Mesendoderm (in vitro differentiated cells): Measurements from ENCODE around the gene HOXC11.
A peak's percentile ranks its signal among the peaks of the same experiment; 100 is the strongest.

Source experiments
- DNase-seq: peaks from one replicate; pipeline ENCODE4 v3.0.0; 2013
- H2AK5ac ChIP-seq: 2 replicates; pipeline ENCODE4 v1.6.1; 2013; ENCODE audit warnings: low read length, inconsistent platforms
- H2BK120ac ChIP-seq: 2 replicates; pipeline ENCODE4 v1.6.1; 2013; ENCODE audit warnings: low read depth, mild to moderate bottlenecking, low read length, moderate library complexity, mixed read lengths
- H2BK15ac ChIP-seq: replicated peaks from 2 replicates; pipeline ENCODE4 v1.6.1; 2013; ENCODE audit warnings: low read depth, mild to moderate bottlenecking, moderate library complexity
- H2BK5ac ChIP-seq: 2 replicates; pipeline ENCODE4 v1.6.1; 2013; ENCODE audit warnings: low read length, inconsistent platforms
- H3K18ac ChIP-seq: 2 replicates; pipeline ENCODE4 v1.6.1; 2013; ENCODE audit warnings: mild to moderate bottlenecking, low read length, mixed read lengths
- H3K23ac ChIP-seq: one replicate; pipeline ENCODE4 v1.6.1; 2013; ENCODE audit warnings: low read length
- H3K27ac ChIP-seq: 2 replicates; pipeline ENCODE4 v1.5.1; 2013; ENCODE audit warnings: low read depth, mild to moderate bottlenecking, inconsistent platforms, low read length, moderate library complexity
- H3K27me3 ChIP-seq: 2 replicates; pipeline ENCODE4 v1.6.1; 2013; ENCODE audit warnings: low read length, control low read depth, mild to moderate bottlenecking, inconsistent platforms; ENCODE audit not compliant: insufficient read depth, poor library complexity
- H3K36me3 ChIP-seq: 2 replicates; pipeline ENCODE4 v1.6.1; 2013; ENCODE audit warnings: low read length, inconsistent platforms; ENCODE audit not compliant: control insufficient read depth, insufficient read depth
- H3K4ac ChIP-seq: one replicate; pipeline ENCODE4 v1.6.1; 2013; ENCODE audit warnings: low read depth, mild to moderate bottlenecking, low read length, moderate library complexity
- H3K4me1 ChIP-seq: 2 replicates; pipeline ENCODE4 v1.6.1; 2013; ENCODE audit warnings: low read depth, low read length, inconsistent platforms; ENCODE audit not compliant: control insufficient read depth
- H3K4me2 ChIP-seq: 2 replicates; pipeline ENCODE4 v1.6.1; 2013; ENCODE audit warnings: low read length
- H3K4me3 ChIP-seq: 2 replicates; pipeline ENCODE4 v1.5.1; 2013; ENCODE audit warnings: mild to moderate bottlenecking, low read length
- H3K56ac ChIP-seq: one replicate; pipeline ENCODE4 v1.6.1; 2013; ENCODE audit warnings: low read length
- H3K79me1 ChIP-seq: 2 replicates; pipeline ENCODE4 v1.6.1; 2013; ENCODE audit warnings: low read length, inconsistent platforms
- H3K79me2 ChIP-seq: 2 replicates; pipeline ENCODE4 v1.6.1; 2013; ENCODE audit warnings: mild to moderate bottlenecking, low read length; ENCODE audit not compliant: control insufficient read depth, insufficient read depth
- H3K9ac ChIP-seq: 2 replicates; pipeline ENCODE4 v1.6.1; 2013; ENCODE audit warnings: low read length, inconsistent platforms
- H4K5ac ChIP-seq: one replicate; pipeline ENCODE4 v1.6.1; 2013; ENCODE audit warnings: low read length
- H4K8ac ChIP-seq: one replicate; pipeline ENCODE4 v1.6.1; 2013; ENCODE audit warnings: low read depth, mild to moderate bottlenecking, control low read depth, low read length, moderate library complexity
- WGBS: extraction: QIAGEN DNeasy Blood & Tissue Kit; methylation state at CpG from one replicate; pipeline ENCODE4 v1.1.7; 2013; ENCODE audit warnings: low lambda C conversion rate, missing lambda C conversion rate; ENCODE audit not compliant: insufficient coverage; ENCODE audit errors: extremely low coverage; 5-methylcytosine and 5-hydroxymethylcytosine counted together

HOXC11 gene

DNA sequence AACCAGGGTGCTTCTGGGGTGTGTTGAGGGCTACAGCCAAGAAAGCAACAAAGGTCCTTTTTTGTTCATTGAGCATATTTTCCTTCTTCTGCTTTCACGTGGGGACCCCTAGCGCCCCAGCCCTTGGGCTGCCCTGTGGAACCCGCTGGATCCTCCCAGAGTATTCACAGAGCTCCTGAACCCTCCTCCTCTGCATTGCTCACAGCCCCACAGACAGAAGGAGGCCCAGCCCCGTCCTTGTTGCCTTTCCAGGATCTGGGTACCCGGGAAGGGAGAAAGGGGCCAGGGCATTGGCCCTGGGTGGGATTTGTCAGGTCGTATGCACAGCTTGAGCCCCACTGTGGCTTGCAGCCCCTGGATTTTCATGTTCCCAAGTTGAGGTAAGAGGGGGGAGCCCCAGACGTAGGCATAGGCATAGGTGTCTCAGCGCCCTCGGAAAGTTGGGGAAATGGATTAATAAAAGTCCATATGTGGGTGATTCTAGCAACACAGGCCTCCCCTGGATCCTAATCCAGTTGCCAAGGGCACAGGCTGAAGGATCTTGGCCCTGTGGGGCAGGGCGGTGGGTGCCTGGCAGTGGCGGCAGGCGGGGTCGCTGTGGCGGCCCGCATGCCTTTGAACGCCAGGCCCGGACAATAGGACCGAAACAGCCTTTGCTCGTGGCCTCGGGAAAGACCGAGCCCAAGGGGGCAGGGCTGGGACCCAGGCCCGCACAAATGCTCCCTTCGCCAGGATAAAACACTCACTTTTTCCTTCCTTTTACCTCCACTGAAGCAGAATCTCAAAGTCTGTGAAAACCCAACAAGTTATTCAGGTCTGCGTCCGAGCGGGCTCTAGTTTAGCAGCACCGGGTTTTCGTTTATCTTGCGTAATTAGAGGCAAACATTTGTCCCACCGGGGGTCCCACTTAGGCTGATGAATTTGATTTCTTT is 9.0 kb downstream of the HOXC11 start:
- no peak overlapping the region for H4K8ac ChIP-seq
- no peak for DNase-seq
- peaks cover 89% of the 10 kb centered on the region for H3K27me3 ChIP-seq
- H4K5ac ChIP-seq: no peak overlapping the region
- H3K18ac ChIP-seq: no peak overlapping the region
- no peaks in the 10 kb centered on the region for H3K36me3 ChIP-seq
- no CpG with 5 or more reads among the region's 30 CpGs for WGBS
- H2BK5ac ChIP-seq: no peak overlapping the region
- no peak overlapping the region for H2AK5ac ChIP-seq
- no peak overlapping the region for H2BK15ac ChIP-seq
- no peak overlapping the region for H3K4me3 ChIP-seq
- no peak overlapping the region for H3K27ac ChIP-seq
- no peaks in the 10 kb centered on the region for H3K79me2 ChIP-seq
- no peaks in the 10 kb centered on the region for H3K4me1 ChIP-seq
- H3K56ac ChIP-seq: no peak overlapping the region
- no peak overlapping the region for H2BK120ac ChIP-seq
- no peak overlapping the region for H3K9ac ChIP-seq
- no peak overlapping the region for H3K4ac ChIP-seq
- H3K79me1 ChIP-seq: no peaks in the 10 kb centered on the region
- no peak overlapping the region for H3K4me2 ChIP-seq
- H3K23ac ChIP-seq: no peak overlapping the region

DNA sequence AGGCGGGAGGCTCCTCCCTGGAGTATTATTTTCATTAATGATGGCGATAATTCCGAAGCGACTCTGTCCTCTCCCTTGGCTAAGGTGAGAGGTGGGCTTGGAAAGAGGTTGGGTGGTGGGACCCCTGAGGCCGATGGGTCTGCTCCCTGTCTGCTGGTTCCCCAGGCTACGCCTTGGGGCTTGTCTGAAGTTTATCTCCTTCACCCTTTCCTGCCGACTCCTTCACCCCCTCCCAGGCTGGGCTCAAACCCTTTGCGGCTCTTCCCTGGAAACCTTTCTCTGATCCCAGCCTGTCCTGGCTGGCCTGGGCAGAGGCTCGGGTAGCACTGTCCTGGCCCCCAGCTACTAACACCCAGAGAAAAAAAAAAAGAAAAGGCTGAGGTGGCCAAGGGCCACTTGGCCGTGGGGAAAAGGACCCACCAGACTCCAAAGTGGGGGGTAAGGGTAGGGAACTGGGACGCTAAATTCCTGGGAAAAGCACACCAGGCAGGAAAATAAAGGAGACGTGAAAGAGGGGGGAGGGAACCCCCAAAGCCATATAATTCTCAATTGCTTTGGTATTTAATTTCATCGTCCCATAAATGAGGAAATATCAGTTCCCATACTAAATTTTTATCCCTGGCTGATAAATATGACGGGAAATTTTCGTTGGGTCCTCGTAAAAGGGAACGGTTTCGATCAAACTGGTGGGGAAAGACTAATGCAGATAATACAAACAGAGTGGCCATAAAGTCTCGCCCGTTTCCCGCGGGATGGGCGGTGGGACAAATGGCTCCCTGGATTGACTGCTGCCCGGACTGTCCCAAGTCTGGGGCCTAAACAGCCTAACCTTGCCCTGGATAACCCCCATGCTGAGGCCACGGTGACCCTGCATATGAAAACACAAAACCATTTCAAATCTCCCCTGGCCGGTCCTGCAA is 10.0 kb downstream of the HOXC11 start:
- Histone ChIP-seq H3K27ac (no peak overlapping the region), H2BK120ac (no peak overlapping the region), H3K18ac (no peak overlapping the region), H3K4ac (no peak overlapping the region), H2BK15ac (no peak overlapping the region), H3K36me3 (no peaks in the 10 kb centered on the region), H4K5ac (no peak overlapping the region), H3K56ac (no peak overlapping the region), H3K79me1 (no peaks in the 10 kb centered on the region), H3K4me1 (no peaks in the 10 kb centered on the region), H3K23ac (no peak overlapping the region), H4K8ac (no peak overlapping the region), H3K27me3 (peaks cover 88% of the 10 kb centered on the region), H3K9ac (no peak overlapping the region), H3K79me2 (no peaks in the 10 kb centered on the region), H3K4me3 (no peak overlapping the region), H3K4me2 (no peak overlapping the region), H2BK5ac (no peak overlapping the region), H2AK5ac (no peak overlapping the region)
- DNase-seq: no peak
- WGBS: no CpG with 5 or more reads among the region's 26 CpGs

DNA sequence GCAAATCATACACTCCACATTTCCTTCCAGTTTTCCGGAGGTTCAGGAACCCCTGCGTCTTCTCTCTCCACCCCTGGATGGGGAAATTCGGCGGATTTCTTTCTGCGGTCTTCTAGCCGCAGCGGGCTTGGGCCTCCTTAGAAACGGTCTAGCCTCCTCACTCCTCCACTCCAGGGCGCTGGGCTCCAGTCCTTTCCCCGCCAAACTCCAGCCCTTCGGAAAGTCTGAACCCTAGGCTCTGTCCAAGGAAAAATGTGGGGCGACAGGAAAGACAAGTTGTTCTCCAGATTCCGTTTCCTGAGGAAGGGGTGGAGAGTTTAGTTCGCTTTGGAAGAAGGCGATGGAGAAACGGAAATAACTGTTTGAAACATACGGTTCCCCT is 10.6 kb downstream of the HOXC11 start:
- Histone ChIP-seq H3K79me2 (no peaks in the 10 kb centered on the region), H3K23ac (no peak overlapping the region), H3K79me1 (no peaks in the 10 kb centered on the region), H3K18ac (no peak overlapping the region), H3K4me1 (no peaks in the 10 kb centered on the region), H2BK5ac (no peak overlapping the region), H3K27ac (no peak overlapping the region), H3K27me3 (peaks cover 90% of the 10 kb centered on the region), H3K56ac (no peak overlapping the region), H2BK120ac (no peak overlapping the region), H4K5ac (no peak overlapping the region), H3K36me3 (no peaks in the 10 kb centered on the region), H3K4me2 (no peak overlapping the region), H3K4me3 (no peak overlapping the region), H2BK15ac (no peak overlapping the region), H3K4ac (no peak overlapping the region), H2AK5ac (no peak overlapping the region), H3K9ac (no peak overlapping the region), H4K8ac (no peak overlapping the region)
- no CpG with 5 or more reads among the region's 17 CpGs for WGBS
- peak; percentile 18 for DNase-seq

DNA sequence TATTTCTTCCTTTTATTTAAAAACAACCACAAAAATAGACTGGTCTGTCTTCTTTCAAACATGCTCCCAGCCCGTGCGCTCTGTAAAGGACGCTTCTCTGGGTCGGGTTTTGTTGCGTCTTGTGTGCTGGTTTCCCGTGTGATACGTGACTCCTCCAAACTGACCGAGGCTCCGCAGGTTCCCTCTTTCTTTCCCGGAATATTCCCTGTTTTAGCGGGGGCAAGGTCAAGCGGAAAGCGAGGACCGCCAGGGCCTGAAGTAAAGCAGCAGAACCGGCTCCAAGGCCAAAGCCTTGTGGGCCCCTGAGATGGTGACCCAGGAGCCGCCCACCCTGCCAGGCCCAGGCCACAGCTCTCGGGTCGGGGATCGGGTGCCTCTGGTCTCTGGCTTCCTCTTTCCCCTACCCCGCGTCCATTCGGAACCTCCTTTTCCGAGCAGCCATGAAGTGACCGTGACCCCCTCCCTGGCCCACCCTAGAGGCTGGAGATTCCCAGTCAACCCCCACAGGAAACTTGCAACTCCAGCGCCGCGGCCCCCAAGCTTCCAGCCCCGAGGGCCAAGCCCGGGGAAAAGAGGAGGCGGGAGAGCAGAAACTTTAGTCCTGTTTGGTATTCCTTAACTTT is 11.1 kb downstream of the HOXC11 start:
- no peak overlapping the region for H2BK5ac ChIP-seq
- H3K27me3 ChIP-seq: peaks cover 90% of the 10 kb centered on the region
- no peaks in the 10 kb centered on the region for H3K79me2 ChIP-seq
- no peak overlapping the region for H3K4ac ChIP-seq
- no peak overlapping the region for H2BK15ac ChIP-seq
- no peak overlapping the region for H2AK5ac ChIP-seq
- no peak overlapping the region for H3K18ac ChIP-seq
- H3K36me3 ChIP-seq: no peaks in the 10 kb centered on the region
- H4K5ac ChIP-seq: no peak overlapping the region
- H3K4me3 ChIP-seq: no peak overlapping the region
- H3K4me1 ChIP-seq: no peaks in the 10 kb centered on the region
- H3K4me2 ChIP-seq: no peak overlapping the region
- no peak overlapping the region for H4K8ac ChIP-seq
- H3K56ac ChIP-seq: no peak overlapping the region
- H3K79me1 ChIP-seq: no peaks in the 10 kb centered on the region
- no peak overlapping the region for H3K27ac ChIP-seq
- H3K23ac ChIP-seq: no peak overlapping the region
- no peak overlapping the region for H3K9ac ChIP-seq
- no CpG with 5 or more reads among the region's 30 CpGs for WGBS
- DNase-seq: no peak
- H2BK120ac ChIP-seq: no peak overlapping the region

DNA sequence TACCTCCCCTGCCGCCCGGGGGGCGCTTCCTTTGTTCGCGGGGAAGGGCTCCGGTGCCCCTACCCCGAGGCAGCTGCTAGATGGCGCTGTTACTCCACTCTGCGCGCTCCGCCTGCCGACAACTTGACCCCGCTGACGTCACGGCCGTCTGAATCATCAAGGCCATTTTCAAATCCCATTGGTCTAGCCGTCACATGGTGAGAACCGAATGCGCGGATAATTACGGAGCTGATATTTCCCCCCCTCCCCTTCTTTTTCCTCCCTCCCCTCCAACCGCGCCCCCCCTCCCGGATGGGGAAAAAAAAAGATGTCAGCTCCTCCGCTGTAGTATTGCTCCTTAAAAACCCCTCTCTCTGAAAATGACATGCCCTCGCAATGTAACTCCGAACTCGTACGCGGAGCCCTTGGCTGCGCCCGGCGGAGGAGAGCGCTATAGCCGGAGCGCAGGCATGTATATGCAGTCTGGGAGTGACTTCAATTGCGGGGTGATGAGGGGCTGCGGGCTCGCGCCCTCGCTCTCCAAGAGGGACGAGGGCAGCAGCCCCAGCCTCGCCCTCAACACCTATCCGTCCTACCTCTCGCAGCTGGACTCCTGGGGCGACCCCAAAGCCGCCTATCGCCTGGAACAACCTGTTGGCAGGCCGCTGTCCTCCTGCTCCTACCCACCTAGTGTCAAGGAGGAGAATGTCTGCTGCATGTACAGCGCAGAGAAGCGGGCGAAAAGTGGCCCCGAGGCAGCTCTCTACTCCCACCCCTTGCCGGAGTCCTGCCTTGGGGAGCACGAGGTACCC is 12.2 kb downstream of the HOXC11 start, which contains the start of gene HOXC10:
TSS of gene HOXC10 (plus strand) at position 246 of the 791 bp plus-strand sequence. CDS start at position 360, 114 bp downstream.
- no peak within 1 kb of the TSS for H2AK5ac ChIP-seq
- peaks cover 88% of the 10 kb centered on the region for H3K27me3 ChIP-seq
- H3K9ac ChIP-seq: no peak within 1 kb of the TSS
- H3K27ac ChIP-seq: no peak within 1 kb of the TSS
- no CpG with 5 or more reads among the region's 55 CpGs for WGBS
- H3K4ac ChIP-seq: no peak within 1 kb of the TSS
- H3K56ac ChIP-seq: no peak within 1 kb of the TSS
- H2BK120ac ChIP-seq: no peak within 1 kb of the TSS
- no peaks in the 10 kb centered on the region for H3K79me1 ChIP-seq
- H3K18ac ChIP-seq: no peak within 1 kb of the TSS
- H3K36me3 ChIP-seq: no peaks in the 10 kb centered on the region
- no peak within 1 kb of the TSS for H2BK5ac ChIP-seq
- no peak within 1 kb of the TSS for H3K23ac ChIP-seq
- H4K8ac ChIP-seq: no peak within 1 kb of the TSS
- peak; percentile 92 for DNase-seq
- no peaks in the 10 kb centered on the region for H3K79me2 ChIP-seq
- H2BK15ac ChIP-seq: no peak within 1 kb of the TSS
- H3K4me3 ChIP-seq: no peak within 1 kb of the TSS
- H4K5ac ChIP-seq: no peak within 1 kb of the TSS
- H3K4me2 ChIP-seq: no peak within 1 kb of the TSS
- H3K4me1 ChIP-seq: no peaks in the 10 kb centered on the region
